ENCODE results near the gene LRMDA. TPM values are rescaled to one million over a fixed set of nuclear protein-coding genes. Genes with fewer than 3 reads are reported as not detected.

Gene LRMDA
- total RNA-seq, 1 experiment from 2014 or later, result 1.2 TPM

DNA sequence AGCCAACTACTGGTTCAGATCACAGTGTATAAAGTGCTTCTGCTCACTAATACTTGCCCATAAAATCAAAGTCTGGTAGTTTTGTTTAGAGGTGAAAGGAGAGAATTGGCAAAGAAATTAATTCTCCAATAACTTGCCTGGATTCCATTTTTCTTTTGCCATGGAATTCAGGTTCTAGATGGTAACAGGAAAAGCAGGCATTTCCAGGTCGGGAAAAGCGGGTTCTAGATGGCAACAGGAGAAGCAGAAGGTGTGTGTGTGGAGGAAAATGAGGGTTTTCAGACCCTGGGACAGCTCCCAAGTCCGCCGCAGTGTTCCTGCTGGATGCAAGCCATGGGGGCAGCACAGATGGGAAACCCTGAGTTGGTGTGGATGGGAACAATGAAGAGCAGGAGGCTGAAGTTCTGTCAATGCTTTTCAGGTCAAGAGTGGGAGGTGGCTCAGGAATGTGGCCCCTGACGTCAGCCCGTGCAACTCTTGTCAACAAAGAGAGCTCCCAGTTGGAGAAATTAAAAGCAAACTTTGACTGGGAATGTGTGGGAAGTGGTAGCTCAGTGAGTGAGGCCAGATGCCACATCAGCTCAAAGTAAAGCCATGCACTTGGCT, 696.7 kb downstream of the LRMDA start:
- H4K20me1 ChIP-seq (ENCODE audit: low read length), result no peaks in the 10 kb centered on the region
- no peak for ATAC-seq
- no peaks in the 10 kb centered on the region for H3K9me3 ChIP-seq (ENCODE audit: low read length)
- TF ChIP-seq CTCF (conservative IDR thresholded peaks at IDR 0.05; ENCODE audit: low read depth, low read length), result no peak
- TF ChIP-seq EZH2 (IDR thresholded peaks at IDR 0.05; ENCODE audit: low read length, unreplicated experiment), result peak; percentile 71
- H3F3A ChIP-seq (ENCODE audit: low read length, unreplicated experiment), result no peaks in the 10 kb centered on the region
- no peaks in the 10 kb centered on the region for H3K4me1 ChIP-seq (ENCODE audit: insufficient read depth, low read length)
- H3K36me3 ChIP-seq (ENCODE audit: low read depth, low read length), result no peaks in the 10 kb centered on the region
- BruUV-seq (replicated peaks), result no TSS peak
- H3K27me3 ChIP-seq (ENCODE audit: low read length), result peaks cover 93% of the 10 kb centered on the region
- DNase-seq, result no peak
- no peak overlapping the region for H3K9ac ChIP-seq (ENCODE audit: low read length)
- H3K4me3 ChIP-seq (ENCODE audit: low read length), result no peak overlapping the region
- CTCF ChIA-PET, result no interaction called here
- no peaks in the 10 kb centered on the region for H3K79me2 ChIP-seq (ENCODE audit: low read length)
- no peak overlapping the region for H3K27ac ChIP-seq (ENCODE audit: low read length)
- POLR2A ChIA-PET (ENCODE audit: unreplicated experiment), result no interaction called here
- no peak overlapping the region for H2AFZ ChIP-seq (ENCODE audit: low read length)
- no peak overlapping the region for H3K4me2 ChIP-seq (ENCODE audit: low read length)
- intact Hi-C loops (cut with micrococcal nuclease), result no loop called here
- H3K9me2 ChIP-seq (replicated peaks; ENCODE audit: low read length), result no peaks in the 10 kb centered on the region

GRCh38 chr10:76129213-76129612, 697.8 kb downstream of the LRMDA start:
- Histone ChIP-seq H3K4me3 (ENCODE audit: low read length) (no peak overlapping the region), H3K79me2 (ENCODE audit: low read length) (no peaks in the 10 kb centered on the region), H3K9ac (ENCODE audit: low read length) (no peak overlapping the region), H3F3A (ENCODE audit: low read length, unreplicated experiment) (no peaks in the 10 kb centered on the region), H3K36me3 (ENCODE audit: low read depth, low read length) (no peaks in the 10 kb centered on the region), H3K27me3 (ENCODE audit: low read length) (peaks cover 93% of the 10 kb centered on the region), H2AFZ (ENCODE audit: low read length) (no peak overlapping the region), H3K27ac (ENCODE audit: low read length) (no peak overlapping the region), H3K4me2 (ENCODE audit: low read length) (no peak overlapping the region), H3K9me3 (ENCODE audit: low read length) (no peaks in the 10 kb centered on the region), H3K4me1 (ENCODE audit: insufficient read depth, low read length) (no peaks in the 10 kb centered on the region), H3K9me2 (replicated peaks; ENCODE audit: low read length) (no peaks in the 10 kb centered on the region), H4K20me1 (ENCODE audit: low read length) (no peaks in the 10 kb centered on the region)
- no TSS peak for BruUV-seq (replicated peaks)
- intact Hi-C loops (cut with micrococcal nuclease), result no loop called here
- ATAC-seq (no peak), DNase-seq (no peak)
- ChIA-PET CTCF (no interaction called here), POLR2A (ENCODE audit: unreplicated experiment) (no interaction called here)
- no peak; the same call in 1 of the 2 replicates for TF ChIP-seq EZH2phosphoT487 (IDR thresholded peaks at IDR 0.05; ENCODE audit: borderline replicate concordance, low read length)
- no peak for TF ChIP-seq EZH2 (IDR thresholded peaks at IDR 0.05; ENCODE audit: low read length, unreplicated experiment)
- no peak for TF ChIP-seq CTCF (conservative IDR thresholded peaks at IDR 0.05; ENCODE audit: low read depth, low read length)

- no peaks in the 10 kb centered on the region for H3K79me2 ChIP-seq (ENCODE audit: low read length)
- H3K9me3 ChIP-seq (ENCODE audit: low read length), result no peaks in the 10 kb centered on the region
- ChIA-PET CTCF (no interaction called here), POLR2A (ENCODE audit: unreplicated experiment) (no interaction called here)
- DNase-seq (no peak), ATAC-seq (no peak)
- H3K36me3 ChIP-seq (ENCODE audit: low read depth, low read length), result no peaks in the 10 kb centered on the region
- no peaks in the 10 kb centered on the region for H3K9me2 ChIP-seq (replicated peaks; ENCODE audit: low read length)
- intact Hi-C loops (cut with micrococcal nuclease), result no loop called here
- H3K4me2 ChIP-seq (ENCODE audit: low read length), result no peak overlapping the region
- H3K27me3 ChIP-seq (ENCODE audit: low read length), result peaks cover 92% of the 10 kb centered on the region
- H3K4me1 ChIP-seq (ENCODE audit: insufficient read depth, low read length), result no peaks in the 10 kb centered on the region
- TF ChIP-seq EZH2phosphoT487 (IDR thresholded peaks at IDR 0.05; ENCODE audit: borderline replicate concordance, low read length) (no peak), EZH2 (IDR thresholded peaks at IDR 0.05; ENCODE audit: low read length, unreplicated experiment) (no peak), CTCF (conservative IDR thresholded peaks at IDR 0.05; ENCODE audit: low read depth, low read length) (no peak)
- H4K20me1 ChIP-seq (ENCODE audit: low read length), result no peaks in the 10 kb centered on the region
- no peak overlapping the region for H3K4me3 ChIP-seq (ENCODE audit: low read length)
- no peak overlapping the region for H3K27ac ChIP-seq (ENCODE audit: low read length)
- no TSS peak for BruUV-seq (replicated peaks)
- H3K9ac ChIP-seq (ENCODE audit: low read length), result no peak overlapping the region
- no peaks in the 10 kb centered on the region for H3F3A ChIP-seq (ENCODE audit: low read length, unreplicated experiment)
- no peak overlapping the region for H2AFZ ChIP-seq (ENCODE audit: low read length)
These were observed 699.5 kb downstream of the LRMDA start for GRCh38 chr10:76130892-76131291.
